GM10248 (cell line): Measurements from ENCODE around the gene CD3E.
A peak's percentile ranks its signal among the peaks of the same experiment; 100 is the strongest.

Experiments
- CTCF ChIA-PET: fragments of 300-600 bp; sonication (Branson Sonifier 250); formaldehyde crosslinking; extraction: SDS; loops from one replicate; lab custom pipeline; 2021; ENCODE audit warnings: antibody characterized with exemption; lab: Yijun Ruan, JAX
- POLR2A ChIA-PET: fragments of 350-650 bp; sonication (Branson Sonifier 250); formaldehyde crosslinking; extraction: SDS; loops from one replicate; lab custom pipeline; 2020; ENCODE audit warnings: antibody characterized with exemption; lab: Yijun Ruan, JAX
- DNase-seq: peaks from one replicate; pipeline ENCODE4 v3.0.0; 2012; ENCODE audit errors: extremely low spot score
- CTCF ChIP-seq: IDR thresholded peaks from 2 replicates; pipeline ENCODE4 v1.5.1; 2012; ENCODE audit warnings: mild to moderate bottlenecking, low read depth; ENCODE audit errors: extremely low read depth, missing control alignments, control extremely low read depth

CD3E gene

GRCh38 chr11:118353084-118353710 lies 48.7 kb downstream of the CD3E start:
- peak; percentile 33 for DNase-seq
- ChIA-PET POLR2A (no interaction called here), CTCF (interaction anchor here (1.1 to 2.1 kb wide), 9 partner anchors 9 to 216 kb away, joined by 3 to 7 read pairs (median 4); partner anchors contain the start of genes CD3D and MPZL3)
- TF ChIP-seq CTCF = peak; percentile 14

- ChIA-PET CTCF (no interaction called here), POLR2A (no interaction called here)
- no peak for TF ChIP-seq CTCF
- no peak for DNase-seq
These were observed 53.5 kb downstream of the CD3E start for GRCh38 chr11:118358071-118358470.

- CTCF ChIA-PET = interaction anchor here (0.8 to 2.3 kb wide), 3 partner anchors 20 to 161 kb away, joined by 3 to 10 read pairs (median 3); no protein-coding TSS in a partner anchor
- TF ChIP-seq CTCF = no peak
- POLR2A ChIA-PET = interaction anchor here (0.7 kb wide), 1 partner anchor 150 kb away, joined by 3 read pairs; no protein-coding TSS in a partner anchor
- DNase-seq = peak; percentile 89
These were observed 54.9 kb downstream of the CD3E start, which contains the start of gene UBE4A for GRCh38 chr11:118359295-118359958. Gene UBE4A (plus strand): TSS chr11:118359600. CDS start chr11:118365081, 5,481 bp downstream.

GRCh38 chr11:118364956-118365615 lies 60.6 kb downstream of the CD3E start:
- no peak for DNase-seq
- TF ChIP-seq CTCF = no peak
- ChIA-PET POLR2A (interaction anchor here (1.5 kb wide), 1 partner anchor 73 kb away, joined by 20 read pairs; no protein-coding TSS in a partner anchor), CTCF (interaction anchor here (0.9 to 8.3 kb wide), 6 partner anchors 13 to 193 kb away, joined by 3 to 44 read pairs (median 6); no protein-coding TSS in a partner anchor)
